OCI-LY7 (cell line): ENCODE results near the gene HS2ST1.

Experiments used
- CTCF ChIP-seq: fragments of 200-600 bp; sonication (generic); conservative IDR thresholded peaks from 2 replicates; pipeline ENCODE4 v1.5.1; 2014; ENCODE audit warnings: mild to moderate bottlenecking, antibody characterized with exemption, low read length, moderate library complexity, mixed read lengths
- EZH2phosphoT487 ChIP-seq: fragments of 200-600 bp; sonication (generic); IDR thresholded peaks from 2 replicates; pipeline ENCODE4 v1.6.1; 2018; ENCODE audit warnings: low read depth, borderline replicate concordance, mild to moderate bottlenecking, mixed run types, antibody characterized with exemption, low read length, moderate library complexity, mixed read lengths

GRCh38 chr1:87028576-87028975 is 114.1 kb downstream of the HS2ST1 start:
- TF ChIP-seq CTCF (no peak), EZH2phosphoT487 (no peak)
